Amygdala (tissue), 56 donors: ENCODE results near the gene PARP4.
"Not testable (repeated sequence)": the region's sequence is repeated elsewhere in the genome, so short reads cannot be mapped to it uniquely, and the experiment has no call there.

Experiments used
- DNase-seq, 56 donors: peaks; one replicate each; lab custom pipeline; 2025; lab: John Stamatoyannopoulos, UW

PARP4 gene

GRCh38 chr13:24456396-24456795 lies 56.2 kb downstream of the PARP4 start:
- DNase-seq: no peak

- DNase-seq: no peak
Observed at GRCh38 chr13:24454056-24454455, 58.5 kb downstream of the PARP4 start.

- no peak for DNase-seq
Observed at GRCh38 chr13:24452044-24452443, 60.5 kb downstream of the PARP4 start.

GRCh38 chr13:24450530-24450929 lies 62.0 kb downstream of the PARP4 start:
- DNase-seq: no peak

- not testable (repeated sequence) for DNase-seq
Observed at GRCh38 chr13:24444851-24445250, 67.7 kb downstream of the PARP4 start.

GRCh38 chr13:24443366-24443765 lies 69.2 kb downstream of the PARP4 start:
- DNase-seq: no peak

GRCh38 chr13:24426045-24426444 lies 86.5 kb downstream of the PARP4 start:
- DNase-seq: not testable (repeated sequence)

GRCh38 chr13:24419668-24420067 lies 92.9 kb downstream of the PARP4 start:
- not testable (repeated sequence) for DNase-seq

- no peak for DNase-seq
Observed at GRCh38 chr13:24407844-24408243, 104.7 kb downstream of the PARP4 start.

- DNase-seq: no peak
Observed at GRCh38 chr13:24406524-24406923, 106.1 kb downstream of the PARP4 start.

GRCh38 chr13:24396821-24397220 lies 115.8 kb downstream of the PARP4 start:
- DNase-seq: no peak

- no peak for DNase-seq
Observed at GRCh38 chr13:24392972-24393371, 119.6 kb downstream of the PARP4 start.

- not testable (repeated sequence) for DNase-seq
Observed at GRCh38 chr13:24391771-24392683, 120.6 kb downstream of the PARP4 start.

GRCh38 chr13:24390795-24391194 lies 121.8 kb downstream of the PARP4 start:
- DNase-seq: not testable (repeated sequence)

- DNase-seq: no peak
Observed at GRCh38 chr13:24389506-24389905, 123.1 kb downstream of the PARP4 start.

- DNase-seq: not testable (repeated sequence)
Observed at GRCh38 chr13:24388743-24389142, 123.8 kb downstream of the PARP4 start.

GRCh38 chr13:24386816-24387708 lies 125.5 kb downstream of the PARP4 start:
- no peak for DNase-seq

- no peak for DNase-seq
Observed at GRCh38 chr13:24385902-24386301, 126.7 kb downstream of the PARP4 start.

GRCh38 chr13:24384946-24385345 lies 127.6 kb downstream of the PARP4 start:
- DNase-seq: not testable (repeated sequence)

- DNase-seq: not testable (repeated sequence)
Observed at GRCh38 chr13:24384091-24384490, 128.5 kb downstream of the PARP4 start.
